ENCODE measurements around the gene ZBTB9.
"Not testable (repeated sequence)": the region's sequence is repeated elsewhere in the genome, so short reads cannot be mapped to it uniquely, and the experiment has no call there.

ZBTB9 gene

GRCh38 chr6:33469661-33470060 is 15.3 kb downstream of the ZBTB9 start:
- DNase-seq, result no peak

GRCh38 chr6:33477864-33478263 is 23.5 kb downstream of the ZBTB9 start:
- DNase-seq, result no peak

GRCh38 chr6:33481192-33481591 is 26.8 kb downstream of the ZBTB9 start:
- DNase-seq, result no peak

GRCh38 chr6:33482620-33483019 is 28.2 kb downstream of the ZBTB9 start:
- not testable (repeated sequence) for DNase-seq

- DNase-seq, result no peak
Observed at GRCh38 chr6:33483678-33484077, 29.3 kb downstream of the ZBTB9 start.

GRCh38 chr6:33484673-33485262 is 30.4 kb downstream of the ZBTB9 start:
- not testable (repeated sequence) for DNase-seq

GRCh38 chr6:33485680-33486079 is 31.3 kb downstream of the ZBTB9 start:
- DNase-seq, result not testable (repeated sequence)

- no peak for DNase-seq
Observed at GRCh38 chr6:33488339-33488738, 34.0 kb downstream of the ZBTB9 start.

GRCh38 chr6:33490198-33490597 is 35.8 kb downstream of the ZBTB9 start:
- DNase-seq, result no peak

- no peak for DNase-seq
Observed at GRCh38 chr6:33490621-33491020, 36.2 kb downstream of the ZBTB9 start.

GRCh38 chr6:33492093-33492492 is 37.7 kb downstream of the ZBTB9 start:
- DNase-seq, result no peak

- DNase-seq, result no peak
Observed at GRCh38 chr6:33497157-33497556, 42.8 kb downstream of the ZBTB9 start.

- no peak for DNase-seq
Observed at GRCh38 chr6:33502486-33502885, 48.1 kb downstream of the ZBTB9 start.

- DNase-seq, result no peak
Observed at GRCh38 chr6:33504486-33504885, 50.1 kb downstream of the ZBTB9 start.

- no peak for DNase-seq
Observed at GRCh38 chr6:33505548-33506370, 51.4 kb downstream of the ZBTB9 start.
